ENCODE data around the gene FYB2.
"Not testable (repeated sequence)": the region's sequence is repeated elsewhere in the genome, so short reads cannot be mapped to it uniquely, and the experiment has no call there.

Gene FYB2

GRCh38 chr1:56787330-56787729, 31.9 kb downstream of the FYB2 start:
- TF ChIP-seq CTCF (IDR thresholded peaks at IDR 0.05; ENCODE audit: insufficient read depth, low read length, missing control alignments) = no peak
- POLR2A ChIA-PET = no interaction called here
- CTCF ChIA-PET = interaction anchor here (0.6 kb wide), 1 partner anchor 1836 kb away, joined by 3 read pairs; no protein-coding TSS in a partner anchor
- no peak overlapping the region for H3K4me3 ChIP-seq (ENCODE audit: low read depth, low read length)
- no peak for DNase-seq (ENCODE audit: low read depth, low spot score)

- no peak for TF ChIP-seq CTCF (IDR thresholded peaks at IDR 0.05; ENCODE audit: insufficient read depth, low read length, missing control alignments)
- no peak overlapping the region for H3K4me3 ChIP-seq (ENCODE audit: low read depth, low read length)
- POLR2A ChIA-PET = no interaction called here
- no peak for DNase-seq (ENCODE audit: low read depth, low spot score)
- CTCF ChIA-PET = interaction anchor here (0.6 to 1.4 kb wide), 2 partner anchors 29 to 916 kb away, joined by 3 read pairs; no protein-coding TSS in a partner anchor
Measured at GRCh38 chr1:56782773-56783172, 36.4 kb downstream of the FYB2 start.

GRCh38 chr1:56780826-56781225, 38.4 kb downstream of the FYB2 start:
- no peak for DNase-seq (ENCODE audit: low read depth, low spot score)
- CTCF ChIA-PET = interaction anchor here (1.0 kb wide), 1 partner anchor 72 kb away, joined by 3 read pairs; no protein-coding TSS in a partner anchor
- H3K4me3 ChIP-seq (ENCODE audit: low read depth, low read length) = no peak overlapping the region
- POLR2A ChIA-PET = no interaction called here
- no peak for TF ChIP-seq CTCF (IDR thresholded peaks at IDR 0.05; ENCODE audit: insufficient read depth, low read length, missing control alignments)

GRCh38 chr1:56780128-56780750, 39.0 kb downstream of the FYB2 start:
- no peak overlapping the region for H3K4me3 ChIP-seq (ENCODE audit: low read depth, low read length)
- no peak for DNase-seq (ENCODE audit: low read depth, low spot score)
- POLR2A ChIA-PET = no interaction called here
- CTCF ChIA-PET = interaction anchor here (1.0 kb wide), 1 partner anchor 71 kb away, joined by 3 read pairs; no protein-coding TSS in a partner anchor
- no peak for TF ChIP-seq CTCF (IDR thresholded peaks at IDR 0.05; ENCODE audit: insufficient read depth, low read length, missing control alignments)

- no peak for TF ChIP-seq CTCF (IDR thresholded peaks at IDR 0.05; ENCODE audit: insufficient read depth, low read length, missing control alignments)
- ChIA-PET CTCF (no interaction called here), POLR2A (no interaction called here)
Measured at GRCh38 chr1:56777972-56778371, 41.2 kb downstream of the FYB2 start.

GRCh38 chr1:56774732-56775131, 44.5 kb downstream of the FYB2 start:
- CTCF ChIA-PET = interaction anchor here (2.4 kb wide), 1 partner anchor 29 kb away, joined by 7 read pairs; no protein-coding TSS in a partner anchor
- DNase-seq (ENCODE audit: low read depth, low spot score); POLR2A ChIA-PET; H3K4me3 ChIP-seq (ENCODE audit: low read depth, low read length): not testable (repeated sequence)

More at GRCh38 chr1:56777972-56778371, 41.2 kb downstream of the FYB2 start:
- no peak overlapping the region for H3K4me3 ChIP-seq (ENCODE audit: low read depth, low read length)
- no peak for DNase-seq (ENCODE audit: low read depth, low spot score)
